HG03108 (cell line): Measurements from ENCODE around the gene TPM4.
"Not testable (repeated sequence)": the region's sequence is repeated elsewhere in the genome, so short reads cannot be mapped to it uniquely, and the experiment has no call there.

Experiments used
- ATAC-seq: cut with Tn5 transposase; IDR thresholded peaks from one replicate; pipeline ENCODE4 v1.9.1; 2021; ENCODE audit warnings: moderate library complexity; ENCODE audit not compliant: unreplicated experiment

Gene TPM4

GRCh38 chr19:16076154-16076957, at the start of gene TPM4:
TSS of gene TPM4 (plus strand) at chr19:16076495. CDS start at chr19:16076566, 71 bp downstream.
- peak; percentile 57 for ATAC-seq

GRCh38 chr19:16026756-16027155, 49.5 kb upstream of the TPM4 start:
- ATAC-seq = no peak

GRCh38 chr19:16027528-16027927, 48.8 kb upstream of the TPM4 start:
- ATAC-seq = no peak

- not testable (repeated sequence) for ATAC-seq
These were observed 46.1 kb upstream of the TPM4 start for GRCh38 chr19:16030155-16030554.

- ATAC-seq = no peak
These were observed 45.1 kb upstream of the TPM4 start for GRCh38 chr19:16030964-16031871.

- no peak for ATAC-seq
These were observed 44.5 kb upstream of the TPM4 start for GRCh38 chr19:16031872-16032200.

- no peak for ATAC-seq
These were observed 43.7 kb upstream of the TPM4 start for GRCh38 chr19:16032509-16033135.

- no peak for ATAC-seq
These were observed 43.2 kb upstream of the TPM4 start for GRCh38 chr19:16033136-16033530.

- ATAC-seq = no peak
These were observed 42.6 kb upstream of the TPM4 start for GRCh38 chr19:16033721-16034120.

- no peak for ATAC-seq
These were observed 42.1 kb upstream of the TPM4 start for GRCh38 chr19:16034180-16034579.

GRCh38 chr19:16034958-16035560, 41.2 kb upstream of the TPM4 start:
- no peak for ATAC-seq

- no peak for ATAC-seq
These were observed 40.5 kb upstream of the TPM4 start for GRCh38 chr19:16035601-16036297.

GRCh38 chr19:16036397-16036925, 39.8 kb upstream of the TPM4 start:
- no peak for ATAC-seq

- ATAC-seq = no peak
These were observed 39.4 kb upstream of the TPM4 start for GRCh38 chr19:16036941-16037340.

GRCh38 chr19:16037424-16038195, 38.7 kb upstream of the TPM4 start:
- no peak for ATAC-seq

- ATAC-seq = no peak
These were observed 38.0 kb upstream of the TPM4 start for GRCh38 chr19:16038196-16038695.

- no peak for ATAC-seq
These were observed 37.2 kb upstream of the TPM4 start for GRCh38 chr19:16039081-16039480.

GRCh38 chr19:16039545-16039944, 36.8 kb upstream of the TPM4 start:
- ATAC-seq = no peak

GRCh38 chr19:16040642-16041041, 35.7 kb upstream of the TPM4 start:
- no peak for ATAC-seq
